Fibroblast of lung (primary cell): ENCODE data around the gene OXCT2. TPM values are rescaled to one million over a fixed set of nuclear protein-coding genes. Genes with fewer than 3 reads are reported as not detected.
A peak's percentile ranks its signal among the peaks of the same experiment; 100 is the strongest.

Source experiments
- DNase-seq, 2 donors: peaks; one replicate each; pipeline versions ENCODE4 v3.0.0 to v3.0.0-alpha.2; 2010; ENCODE audit warnings: low read depth in 2 of 2
- H2AFZ ChIP-seq: 2 replicates; pipeline ENCODE4 v1.5.1; 2012; ENCODE audit warnings: low read length, control low read depth, inconsistent platforms
- H3K27ac ChIP-seq: 2 replicates; pipeline ENCODE4 v1.5.1; 2011; ENCODE audit warnings: low read length, control low read depth; ENCODE audit not compliant: insufficient read depth
- H3K27me3 ChIP-seq: 2 replicates; pipeline ENCODE4 v1.5.1; 2011; ENCODE audit warnings: mild to moderate bottlenecking, low read length; ENCODE audit not compliant: control insufficient read depth, insufficient read depth
- H3K36me3 ChIP-seq: 2 replicates; pipeline ENCODE4 v1.5.1; 2011; ENCODE audit warnings: low read length; ENCODE audit not compliant: control insufficient read depth, insufficient read depth
- H3K4me1 ChIP-seq: 2 replicates; pipeline ENCODE4 v1.5.1; 2011; ENCODE audit warnings: low read length; ENCODE audit not compliant: control insufficient read depth, insufficient read depth; ENCODE audit errors: extremely low read depth
- H3K4me2 ChIP-seq: 2 replicates; pipeline ENCODE4 v1.5.1; 2011; ENCODE audit warnings: low read length, control low read depth; ENCODE audit not compliant: insufficient read depth; ENCODE audit errors: extremely low read depth
- H3K4me3 ChIP-seq, 4 experiments: fragments of 200-600 bp in 1 of 4; sonication (generic) in 1 of 4; replicated peaks in 1 of 4; 2 replicates each; pipeline ENCODE4 v1.5.1; 2011 to 2016; ENCODE audit warnings: low read length in 4 of 4, low read depth in 3 of 4, mild to moderate bottlenecking in 3 of 4, control low read depth in 2 of 4, inconsistent platforms in 1 of 4, mixed read lengths in 1 of 4; ENCODE audit not compliant: insufficient read depth in 1 of 4; ENCODE audit errors: control extremely low read depth in 1 of 4
- H3K79me2 ChIP-seq: 2 replicates; pipeline ENCODE4 v1.5.1; 2012; ENCODE audit warnings: mild to moderate bottlenecking, low read length, inconsistent platforms; ENCODE audit not compliant: control insufficient read depth, insufficient read depth
- H3K9ac ChIP-seq: 2 replicates; pipeline ENCODE4 v1.5.1; 2011; ENCODE audit warnings: mild to moderate bottlenecking, low read length, control low read depth; ENCODE audit not compliant: insufficient read depth
- H3K9me3 ChIP-seq: 2 replicates; pipeline ENCODE4 v1.5.1; 2012; ENCODE audit warnings: low read depth, low read length; ENCODE audit not compliant: control insufficient read depth, insufficient read depth
- H4K20me1 ChIP-seq: 2 replicates; pipeline ENCODE4 v1.5.1; 2011; ENCODE audit warnings: low read length; ENCODE audit not compliant: control insufficient read depth, insufficient read depth; ENCODE audit errors: extremely low read depth
- CTCF ChIP-seq, 2 donors: IDR thresholded peaks in 1 of 2; conservative IDR thresholded peaks in 1 of 2; 1 replicate in 1 of 2; 2 replicates in 1 of 2; pipeline ENCODE4 v1.5.1; 2011 to 2012; ENCODE audit warnings: low read length in 2 of 2, control low read depth in 1 of 2, inconsistent platforms in 1 of 2, low read depth in 1 of 2, mild to moderate bottlenecking in 1 of 2
- EZH2 ChIP-seq: IDR thresholded peaks from 2 replicates; pipeline ENCODE4 v1.5.1; 2012; ENCODE audit warnings: low read length, control low read depth, mild to moderate bottlenecking; ENCODE audit errors: missing control alignments
- polyA plus RNA-seq, 2 donors: library from polyadenylated mRNA; depleted of rRNA in 1 of 2; stranded (reverse) in 1 of 2; unstranded in 1 of 2; fragments of >200 nt; gene quantifications; 2 replicates each; pipeline ENCODE4 v1.2.1, GENCODE V29; 2011 to 2012; ENCODE audit warnings: missing spikeins in 1 of 2
- total RNA-seq: library from RNA; depleted of rRNA; stranded (reverse); fragments of >200 nt; gene quantifications from 2 replicates; pipeline ENCODE4 v1.2.1, GENCODE V29; 2014

OXCT2 gene
- total and polyA plus RNA-seq, 2 donors (not counting 1 experiment from before 2014, with no cell fraction given), result 1.0 to 6.4 TPM

- H3K4me1 ChIP-seq, result peaks cover 4% of the 10 kb centered on the region
- no peak overlapping the region for H3K4me2 ChIP-seq
- DNase-seq, result peak in 1 of 2 donors; percentile 67
- H3K9ac ChIP-seq, result no peak overlapping the region
- TF ChIP-seq CTCF (conservative IDR thresholded peaks at IDR 0.05 in 1 of 2, IDR thresholded peaks at IDR 0.05 in 1 of 2; ENCODE audit: low read depth in 1 of 2, low read length in 2 of 2) (no peak), EZH2 (no peak)
- no peaks in the 10 kb centered on the region for H3K27me3 ChIP-seq
- no peaks in the 10 kb centered on the region for H3K79me2 ChIP-seq
- H3K27ac ChIP-seq, result no peak overlapping the region
- H3K36me3 ChIP-seq, result peaks cover 24% of the 10 kb centered on the region
- H2AFZ ChIP-seq, result no peak overlapping the region
- no peaks in the 10 kb centered on the region for H3K9me3 ChIP-seq
- H4K20me1 ChIP-seq, result no peaks in the 10 kb centered on the region
- no peak overlapping the region for H3K4me3 ChIP-seq
Observed at GRCh38 chr1:39754026-39754570, 17.1 kb downstream of the OXCT2 start.

- H3K9ac ChIP-seq, result no peak overlapping the region
- H3K36me3 ChIP-seq, result peaks cover 24% of the 10 kb centered on the region
- no peak overlapping the region for H2AFZ ChIP-seq
- TF ChIP-seq CTCF (conservative IDR thresholded peaks at IDR 0.05 in 1 of 2, IDR thresholded peaks at IDR 0.05 in 1 of 2; ENCODE audit: low read depth in 1 of 2, low read length in 2 of 2) (no peak), EZH2 (no peak)
- H3K4me2 ChIP-seq, result no peak overlapping the region
- no peaks in the 10 kb centered on the region for H3K27me3 ChIP-seq
- H3K4me1 ChIP-seq, result peaks cover 4% of the 10 kb centered on the region
- DNase-seq, result no peak
- H3K9me3 ChIP-seq, result no peaks in the 10 kb centered on the region
- H3K79me2 ChIP-seq, result no peaks in the 10 kb centered on the region
- H3K27ac ChIP-seq, result no peak overlapping the region
- H3K4me3 ChIP-seq, result no peak overlapping the region
- H4K20me1 ChIP-seq, result no peaks in the 10 kb centered on the region
Observed at GRCh38 chr1:39753132-39754025, 17.8 kb downstream of the OXCT2 start.

- Histone ChIP-seq H3K4me1 (peaks cover 4% of the 10 kb centered on the region), H3K4me2 (no peak overlapping the region), H4K20me1 (no peaks in the 10 kb centered on the region), H3K9ac (no peak overlapping the region), H3K36me3 (peaks cover 24% of the 10 kb centered on the region), H3K27ac (no peak overlapping the region), H3K27me3 (no peaks in the 10 kb centered on the region), H3K79me2 (no peaks in the 10 kb centered on the region), H2AFZ (no peak overlapping the region), H3K4me3 (no peak overlapping the region), H3K9me3 (no peaks in the 10 kb centered on the region)
- DNase-seq, result no peak
- TF ChIP-seq CTCF (conservative IDR thresholded peaks at IDR 0.05 in 1 of 2, IDR thresholded peaks at IDR 0.05 in 1 of 2; ENCODE audit: low read depth in 1 of 2, low read length in 2 of 2) (no peak), EZH2 (no peak)
Observed at GRCh38 chr1:39752703-39753102, 18.4 kb downstream of the OXCT2 start.
